ENCODE measurements around the gene SIK3. TPM values are rescaled to one million over a fixed set of nuclear protein-coding genes. Genes with fewer than 3 reads are reported as not detected.
"Not testable (repeated sequence)": the region's sequence is repeated elsewhere in the genome, so short reads cannot be mapped to it uniquely, and the experiment has no call there.

Gene SIK3
- total RNA-seq, 1 experiment from 2014 or later = 9.2 TPM

- in situ Hi-C loops (cut with HindIII; ENCODE audit: low pct_unique_long_range_greater_than_20kb, low sequenced_read_pairs) = no loop called here
- no peak for DNase-seq (ENCODE audit: low read depth, low spot score)
Measured at GRCh38 chr11:116804001-116804400, 294.2 kb downstream of the SIK3 start.

- DNase-seq (ENCODE audit: low read depth, low spot score); in situ Hi-C loops (cut with HindIII; ENCODE audit: low pct_unique_long_range_greater_than_20kb, low sequenced_read_pairs): not testable (repeated sequence)
Measured at GRCh38 chr11:116801662-116802061, 296.6 kb downstream of the SIK3 start.

- no peak for DNase-seq (ENCODE audit: low read depth, low spot score)
- in situ Hi-C loops (cut with HindIII; ENCODE audit: low pct_unique_long_range_greater_than_20kb, low sequenced_read_pairs) = no loop called here
Measured at GRCh38 chr11:116800610-116801009, 297.6 kb downstream of the SIK3 start.

GRCh38 chr11:116798368-116798767, 299.9 kb downstream of the SIK3 start:
- no peak for DNase-seq (ENCODE audit: low read depth, low spot score)
- in situ Hi-C loops (cut with HindIII; ENCODE audit: low pct_unique_long_range_greater_than_20kb, low sequenced_read_pairs) = no loop called here

- in situ Hi-C loops (cut with HindIII; ENCODE audit: low pct_unique_long_range_greater_than_20kb, low sequenced_read_pairs) = no loop called here
Measured at GRCh38 chr11:116797816-116798215, 300.4 kb downstream of the SIK3 start.

GRCh38 chr11:116796548-116796947, 301.7 kb downstream of the SIK3 start:
- in situ Hi-C loops (cut with HindIII; ENCODE audit: low pct_unique_long_range_greater_than_20kb, low sequenced_read_pairs) = no loop called here
- no peak for DNase-seq (ENCODE audit: low read depth, low spot score)

More at GRCh38 chr11:116797816-116798215, 300.4 kb downstream of the SIK3 start:
- no peak for DNase-seq (ENCODE audit: low read depth, low spot score)

GRCh38 chr11:116794851-116795250, 303.4 kb downstream of the SIK3 start:
- DNase-seq (ENCODE audit: low read depth, low spot score) = no peak
- in situ Hi-C loops (cut with HindIII; ENCODE audit: low pct_unique_long_range_greater_than_20kb, low sequenced_read_pairs) = no loop called here

GRCh38 chr11:116793772-116794097, 304.5 kb downstream of the SIK3 start:
- in situ Hi-C loops (cut with HindIII; ENCODE audit: low pct_unique_long_range_greater_than_20kb, low sequenced_read_pairs) = no loop called here
- DNase-seq (ENCODE audit: low read depth, low spot score) = peak; percentile 32

Small RNA genes lying within 50 kb of the gene (small RNA-seq; reads per million reads assigned to genes)
- gene AP000936.3 (0 reads per million in 2 experiments), gene RNY4P6 (0 to 2.8 reads per million in 2 experiments)

Other genes starting within 250 kb of the SIK3 start
- 102 and 108 TPM in 2 replicates for gene PAFAH1B2, start 45.9 kb upstream of the SIK3 start, total RNA-seq (2014; rRNA removed; shearing (Covaris generic))
- gene SIDT2, start 80.3 kb upstream of the SIK3 start, total RNA-seq (2014; rRNA removed; shearing (Covaris generic)) = 9.8 and 11.4 TPM in 2 replicates
- gene TAGLN, start 100.9 kb upstream of the SIK3 start, total RNA-seq (2014; rRNA removed; shearing (Covaris generic)) = 0.50 and 0.96 TPM in 2 replicates
- 14.8 and 16.0 TPM in 2 replicates for gene PCSK7, start 133.6 kb upstream of the SIK3 start, total RNA-seq (2014; rRNA removed; shearing (Covaris generic))
- gene RNF214, start 134.2 kb upstream of the SIK3 start, total RNA-seq (2014; rRNA removed; shearing (Covaris generic)) = 4.8 and 5.8 TPM in 2 replicates
- gene BACE1-AS, start 192.9 kb upstream of the SIK3 start, total RNA-seq (2014; rRNA removed; shearing (Covaris generic)) = 2.4 and 3.1 TPM in 2 replicates
- gene BACE1, start 217.8 kb upstream of the SIK3 start, total RNA-seq (2014; rRNA removed; shearing (Covaris generic)) = 2.0 and 2.3 TPM in 2 replicates
- gene CEP164, start 229.4 kb upstream of the SIK3 start, total RNA-seq (2014; rRNA removed; shearing (Covaris generic)) = 20.5 and 22.9 TPM in 2 replicates